Peyer's patch (tissue), 4 donors: Measurements from ENCODE around the gene RALGPS1. TPM values are rescaled to one million over a fixed set of nuclear protein-coding genes. Genes with fewer than 3 reads are reported as not detected.

ENCODE experiments used
- DNase-seq, 3 donors: peaks; one replicate each; pipeline ENCODE4 v3.0.0-alpha.2; 2017 to 2019
- H3K27ac ChIP-seq, 4 donors: fragments of 200-600 bp; sonication (generic); one replicate each; pipeline ENCODE4 v1.5.1; 2016 to 2019
- H3K27me3 ChIP-seq, 2 donors: fragments of 200-600 bp; sonication (generic); one replicate each; pipeline ENCODE4 v1.5.1; 2019
- H3K36me3 ChIP-seq, 3 donors: fragments of 200-600 bp; sonication (generic); one replicate each; pipeline ENCODE4 v1.5.1; 2016 to 2019
- H3K4me1 ChIP-seq, 4 donors: fragments of 200-600 bp; sonication (generic); one replicate each; pipeline ENCODE4 v1.5.1; 2016 to 2019
- H3K4me3 ChIP-seq, 4 donors: fragments of 200-600 bp; sonication (generic); 1 replicate in 3 of 4; 2 replicates in 1 of 4; pipeline ENCODE4 v1.5.1; 2016 to 2019; ENCODE audit warnings: mild to moderate bottlenecking in 1 of 4
- H3K9me3 ChIP-seq, 4 donors: fragments of 200-600 bp; sonication (generic); one replicate each; pipeline ENCODE4 v1.5.1; 2016 to 2019; ENCODE audit warnings: mild to moderate bottlenecking in 1 of 4
- CTCF ChIP-seq, 6 experiments: fragments of 450-650 bp in 4 of 6; fragments of 200-600 bp in 2 of 6; sonication (generic) in 1 of 6; IDR thresholded peaks; one replicate each; pipeline ENCODE4 v1.5.1; 2017 to 2019; ENCODE audit warnings: antibody characterized with exemption in 6 of 6, mild to moderate bottlenecking in 3 of 6, moderate library complexity in 1 of 6
- POLR2A ChIP-seq, 2 donors: fragments of 450-650 bp; IDR thresholded peaks; one replicate each; pipeline ENCODE4 v1.5.1; 2017; ENCODE audit warnings: antibody characterized with exemption in 2 of 2, mild to moderate bottlenecking in 2 of 2, moderate library complexity in 2 of 2
- total RNA-seq, 4 donors: library from RNA; depleted of rRNA; stranded (reverse); fragments of >200 nt; gene quantifications; one replicate each; pipeline ENCODE4 v1.1.0, GENCODE V29; 2016

The RALGPS1 gene
- total RNA-seq, 4 donors from 2014 or later: 38.8 to 158 (median 141) TPM

DNA sequence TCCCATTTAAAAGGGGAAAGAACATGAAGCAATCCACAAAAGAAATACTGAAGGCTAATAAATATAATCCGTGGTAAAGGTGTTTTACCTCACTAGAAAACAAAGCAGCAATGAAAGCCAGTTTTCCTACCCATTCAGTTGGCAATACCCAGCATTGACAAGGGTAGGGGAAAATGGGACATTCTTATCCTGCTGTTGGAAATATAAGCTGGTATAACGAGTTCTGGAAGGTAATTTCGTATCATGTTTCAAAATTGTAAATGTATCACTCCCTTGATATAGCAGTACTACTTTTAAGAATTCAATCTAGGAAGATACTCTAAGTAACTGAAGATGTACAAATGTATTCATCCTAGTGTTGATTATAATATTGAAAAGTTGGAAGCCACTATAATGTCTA is 22.9 kb upstream of the RALGPS1 start:
- no peaks in the 10 kb centered on the region for H3K9me3 ChIP-seq

GRCh38 chr9:126893079-126893478 is 21.5 kb upstream of the RALGPS1 start:
- Histone ChIP-seq H3K36me3 (no peaks in the 10 kb centered on the region), H3K4me3 (no peak overlapping the region), H3K27me3 (no peaks in the 10 kb centered on the region), H3K27ac (no peak overlapping the region), H3K9me3 (no peaks in the 10 kb centered on the region), H3K4me1 (no peaks in the 10 kb centered on the region)
- DNase-seq: no peak
- peak in 3 of 6 experiments; percentile 64 to 68 (median 66) for TF ChIP-seq CTCF (IDR thresholded peaks at IDR 0.05)
- TF ChIP-seq POLR2A (IDR thresholded peaks at IDR 0.05): no peak

More for the DNA sequence above, 22.9 kb upstream of the RALGPS1 start:
- no peaks in the 10 kb centered on the region for H3K36me3 ChIP-seq
- DNase-seq: no peak
- no peaks in the 10 kb centered on the region for H3K4me1 ChIP-seq
- H3K4me3 ChIP-seq: no peak overlapping the region
- no peaks in the 10 kb centered on the region for H3K27me3 ChIP-seq
- H3K27ac ChIP-seq: no peak overlapping the region
- no peak for TF ChIP-seq POLR2A (IDR thresholded peaks at IDR 0.05)
- TF ChIP-seq CTCF (IDR thresholded peaks at IDR 0.05): no peak

DNA sequence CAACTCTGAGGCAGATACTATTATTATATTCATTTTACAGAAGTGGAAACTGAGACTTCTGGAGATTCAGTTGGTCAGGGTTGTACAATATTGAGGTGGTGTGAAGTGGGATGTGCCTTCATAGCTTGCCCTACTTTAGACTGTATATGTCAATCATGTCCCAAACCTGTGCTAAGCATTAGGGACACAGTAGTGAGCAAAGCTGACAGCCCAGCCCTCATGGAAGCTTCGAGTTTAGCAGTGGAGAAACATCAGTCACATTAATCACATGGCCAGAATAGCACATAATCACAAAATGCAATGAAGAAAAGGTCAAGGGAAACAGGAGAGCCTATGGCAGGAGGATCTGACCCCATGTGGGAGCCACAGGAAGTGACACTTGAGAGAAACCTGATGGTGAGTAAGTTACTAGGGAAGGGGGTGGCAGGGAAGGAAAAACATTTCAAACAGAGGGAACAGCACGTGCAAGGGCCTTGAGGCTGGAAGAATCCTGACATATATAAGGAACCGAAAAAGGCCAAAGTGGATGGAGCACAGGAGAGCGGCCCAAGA is 20.5 kb upstream of the RALGPS1 start:
- DNase-seq: no peak
- no peaks in the 10 kb centered on the region for H3K9me3 ChIP-seq

GRCh38 chr9:126902210-126902609 is 12.4 kb upstream of the RALGPS1 start:
- Histone ChIP-seq H3K27me3 (no peaks in the 10 kb centered on the region), H3K4me3 (no peak overlapping the region), H3K4me1 (no peaks in the 10 kb centered on the region), H3K36me3 (no peaks in the 10 kb centered on the region), H3K9me3 (peaks cover 0 to 9% (median 0%) of the 10 kb centered on the region in 4 donors), H3K27ac (no peak overlapping the region)
- no peak for DNase-seq
- TF ChIP-seq POLR2A (IDR thresholded peaks at IDR 0.05) (no peak), CTCF (IDR thresholded peaks at IDR 0.05) (no peak)

More for the DNA sequence above, 20.5 kb upstream of the RALGPS1 start:
- no peaks in the 10 kb centered on the region for H3K4me1 ChIP-seq
- no peak overlapping the region for H3K27ac ChIP-seq
- no peaks in the 10 kb centered on the region for H3K27me3 ChIP-seq
- no peak overlapping the region for H3K4me3 ChIP-seq
- TF ChIP-seq CTCF (IDR thresholded peaks at IDR 0.05): no peak
- no peak for TF ChIP-seq POLR2A (IDR thresholded peaks at IDR 0.05)
- no peaks in the 10 kb centered on the region for H3K36me3 ChIP-seq

- peaks cover 0 to 9% (median 0%) of the 10 kb centered on the region in 4 donors for H3K9me3 ChIP-seq
- TF ChIP-seq CTCF (IDR thresholded peaks at IDR 0.05): no peak
- no peak for TF ChIP-seq POLR2A (IDR thresholded peaks at IDR 0.05)
Measured at GRCh38 chr9:126904586-126904985, 10.0 kb upstream of the RALGPS1 start.

GRCh38 chr9:126906091-126906490 is 8.5 kb upstream of the RALGPS1 start:
- H3K36me3 ChIP-seq: no peaks in the 10 kb centered on the region
- no peak overlapping the region for H3K4me3 ChIP-seq
- TF ChIP-seq POLR2A (IDR thresholded peaks at IDR 0.05) (no peak), CTCF (IDR thresholded peaks at IDR 0.05) (no peak)
- no peaks in the 10 kb centered on the region for H3K27me3 ChIP-seq
- DNase-seq: no peak
- peaks cover 0 to 5% (median 0%) of the 10 kb centered on the region in 4 donors for H3K9me3 ChIP-seq
- H3K27ac ChIP-seq: no peak overlapping the region
- H3K4me1 ChIP-seq: no peaks in the 10 kb centered on the region

More at GRCh38 chr9:126904586-126904985, 10.0 kb upstream of the RALGPS1 start:
- Histone ChIP-seq H3K36me3 (no peaks in the 10 kb centered on the region), H3K27me3 (no peaks in the 10 kb centered on the region), H3K27ac (no peak overlapping the region), H3K4me1 (no peaks in the 10 kb centered on the region), H3K4me3 (no peak overlapping the region)
- no peak for DNase-seq
